ENCODE results near the gene OTOG. TPM values are rescaled to one million over a fixed set of nuclear protein-coding genes. Genes with fewer than 3 reads are reported as not detected.

Gene OTOG
- total RNA-seq, 6 experiments from 2014 or later = not detected

DNA sequence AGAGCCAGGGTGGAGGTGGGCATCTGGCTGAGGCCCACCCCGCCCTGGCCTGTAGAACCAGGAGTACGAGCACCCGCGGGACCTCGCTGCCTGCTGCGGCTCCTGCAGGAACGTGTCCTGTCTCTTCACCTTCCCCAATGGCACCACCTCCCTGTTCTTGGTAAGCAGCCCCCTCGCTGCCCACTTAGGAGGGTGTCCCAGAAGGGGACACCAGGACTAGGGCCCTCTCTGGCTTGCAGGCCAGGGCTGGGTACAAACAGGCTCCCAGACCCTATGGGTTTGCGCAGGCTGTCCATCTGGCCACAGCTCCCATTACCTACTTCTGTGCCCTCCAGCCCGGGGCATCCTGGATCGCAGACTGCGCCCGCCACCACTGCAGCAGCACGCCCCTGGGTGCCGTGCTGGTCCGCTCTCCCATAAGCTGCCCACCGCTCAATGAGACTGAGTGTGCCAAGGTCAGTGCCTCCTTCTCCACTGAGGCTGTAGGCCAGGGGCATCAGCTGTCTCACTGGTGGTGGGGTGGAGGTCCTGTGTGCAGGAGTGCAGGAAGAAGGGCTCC, 94.8 kb downstream of the OTOG start:
- Histone ChIP-seq H3K27ac (no peak overlapping the region), H3K4me3 (no peak overlapping the region), H3K36me3 (no peaks in the 10 kb centered on the region), H3K27me3 (no peaks in the 10 kb centered on the region), H3K9me3 (no peaks in the 10 kb centered on the region), H3K4me1 (no peaks in the 10 kb centered on the region)
- WGBS (ENCODE audit: insufficient coverage, low coverage, low lambda C conversion rate, missing lambda C conversion rate) = no CpG with 5 or more reads among the region's 17 CpGs
- ATAC-seq (no peak), DNase-seq (no peak)
- intact Hi-C loops (cut with DNase I) = no loop called here
- TF ChIP-seq POLR2A (IDR thresholded peaks at IDR 0.05) = no peak
- no peak for TF ChIP-seq CTCF (IDR thresholded peaks at IDR 0.05)

DNA sequence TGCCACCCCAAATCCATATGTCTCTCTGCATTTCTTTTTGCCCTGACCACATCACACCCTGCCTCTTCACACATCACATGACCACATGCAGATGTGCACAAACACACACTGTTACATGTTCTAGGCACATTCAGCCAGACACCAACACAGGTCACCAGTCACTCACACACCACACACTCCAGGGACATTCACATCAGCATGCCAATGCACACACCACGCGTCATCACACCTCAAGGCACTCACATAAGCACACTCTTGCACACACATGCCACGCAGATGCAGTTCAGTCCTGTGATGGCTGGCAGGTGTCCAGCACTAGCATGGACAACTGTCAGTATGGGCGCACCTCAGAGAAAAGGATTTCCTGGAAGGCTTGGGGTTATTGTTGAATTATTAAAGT, 95.3 kb downstream of the OTOG start:
- Histone ChIP-seq H3K27ac (no peak overlapping the region), H3K4me1 (no peaks in the 10 kb centered on the region), H3K4me3 (no peak overlapping the region), H3K36me3 (no peaks in the 10 kb centered on the region), H3K9me3 (no peaks in the 10 kb centered on the region), H3K27me3 (no peaks in the 10 kb centered on the region)
- WGBS (ENCODE audit: insufficient coverage, low coverage, low lambda C conversion rate, missing lambda C conversion rate) = 76% methylated on average over 4 of the region's 4 CpGs
- TF ChIP-seq POLR2A (IDR thresholded peaks at IDR 0.05) (no peak), CTCF (IDR thresholded peaks at IDR 0.05) (no peak)
- DNase-seq (no peak), ATAC-seq (no peak)
- intact Hi-C loops (cut with DNase I) = no loop called here

DNA sequence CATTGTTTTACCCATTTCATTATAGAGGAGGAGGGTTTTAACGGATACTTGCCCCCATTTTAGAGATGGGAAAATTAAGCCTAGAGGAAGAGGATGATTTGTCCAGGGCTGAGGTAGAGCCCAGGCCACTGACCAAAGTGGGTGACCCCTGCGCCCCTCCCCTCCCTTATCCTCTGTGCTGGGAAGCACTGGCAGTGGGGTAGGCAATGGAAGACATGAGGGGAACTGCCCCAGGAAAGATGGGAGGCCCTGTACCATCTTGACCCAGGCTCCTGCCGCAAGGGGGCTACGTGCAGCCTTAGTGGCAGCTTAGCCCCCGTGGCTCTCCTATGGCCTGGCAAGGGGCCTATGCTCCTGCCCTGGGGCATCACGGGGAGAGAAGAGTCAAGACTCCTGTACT, 95.9 kb downstream of the OTOG start:
- H3K27me3 ChIP-seq = no peaks in the 10 kb centered on the region
- no peaks in the 10 kb centered on the region for H3K4me1 ChIP-seq
- H3K27ac ChIP-seq = no peak overlapping the region
- H3K36me3 ChIP-seq = no peaks in the 10 kb centered on the region
- no peak overlapping the region for H3K4me3 ChIP-seq
- intact Hi-C loops (cut with DNase I) = no loop called here
- TF ChIP-seq CTCF (IDR thresholded peaks at IDR 0.05) (no peak), POLR2A (IDR thresholded peaks at IDR 0.05) (no peak)
- no peak for DNase-seq
- 80% methylated on average over 2 of the region's 6 CpGs for WGBS (ENCODE audit: insufficient coverage, low coverage, low lambda C conversion rate, missing lambda C conversion rate)
- no peak for ATAC-seq
- no peaks in the 10 kb centered on the region for H3K9me3 ChIP-seq

DNA sequence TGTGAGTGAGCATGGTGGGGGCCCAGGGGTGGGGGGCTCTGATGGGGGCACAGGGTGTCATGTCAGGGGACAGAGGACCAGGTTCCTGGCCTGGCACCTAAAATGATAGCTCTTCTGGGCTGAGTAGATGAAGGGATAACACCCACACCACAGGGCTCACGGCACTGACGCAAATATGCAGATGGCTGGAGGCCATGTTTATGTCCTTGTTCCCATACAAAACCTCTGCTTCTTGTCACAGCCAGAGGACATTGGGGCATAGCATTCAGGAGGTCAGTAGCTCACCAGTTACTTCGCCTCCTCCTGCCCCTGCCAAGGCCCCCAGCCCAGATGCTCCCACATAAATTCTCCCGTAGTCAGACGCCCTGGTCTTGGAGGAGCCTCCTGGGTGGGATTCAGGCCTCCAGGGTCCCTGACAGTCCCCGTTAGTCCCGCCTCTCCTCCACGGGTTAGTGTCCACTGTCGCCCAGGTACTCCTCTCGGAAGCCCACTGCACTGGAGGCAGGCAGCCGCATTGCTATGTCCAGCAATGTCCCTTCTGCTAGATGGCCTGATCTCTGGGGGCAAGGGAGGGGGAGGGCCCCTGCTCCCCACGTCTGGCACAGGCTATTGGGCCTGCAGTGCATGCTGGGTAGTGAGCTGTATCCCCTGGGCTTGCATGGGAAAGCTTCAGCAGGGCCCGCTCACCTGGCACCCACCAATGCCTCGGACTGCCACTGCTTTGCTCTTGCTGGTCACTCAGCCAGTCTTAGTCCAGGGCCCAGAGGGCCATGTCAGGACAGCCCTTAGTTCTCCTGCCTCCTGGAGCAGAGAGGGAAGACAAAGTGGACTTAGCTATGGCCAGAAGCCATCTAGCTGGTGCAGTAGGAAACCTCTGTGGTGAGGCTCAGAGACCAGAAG, 96.7 kb downstream of the OTOG start:
- Histone ChIP-seq H3K9me3 (no peaks in the 10 kb centered on the region), H3K4me3 (no peak overlapping the region), H3K27me3 (no peaks in the 10 kb centered on the region), H3K27ac (no peak overlapping the region), H3K4me1 (no peaks in the 10 kb centered on the region), H3K36me3 (no peaks in the 10 kb centered on the region)
- intact Hi-C loops (cut with DNase I) = no loop called here
- 51% methylated on average over 3 of the region's 14 CpGs for WGBS (ENCODE audit: insufficient coverage, low coverage, low lambda C conversion rate, missing lambda C conversion rate)
- TF ChIP-seq POLR2A (IDR thresholded peaks at IDR 0.05) (no peak), CTCF (IDR thresholded peaks at IDR 0.05) (no peak)
- DNase-seq (no peak), ATAC-seq (no peak)
